Inflammatory macrophage treated with lipopolysaccharide for 1 hour (primary cell): ENCODE measurements around the gene NT5C1B.
A peak's percentile ranks its signal among the peaks of the same experiment; 100 is the strongest.

Source experiments
- DNase-seq, 2 donors: peaks; one replicate each; pipeline ENCODE4 v3.0.0-alpha.2; 2020 to 2022

NT5C1B gene

GRCh38 chr2:18599509-18600254, 10.3 kb upstream of the NT5C1B start:
- no peak for DNase-seq

GRCh38 chr2:18598848-18599484, 9.6 kb upstream of the NT5C1B start:
- no peak for DNase-seq

GRCh38 chr2:18597618-18598017, 8.2 kb upstream of the NT5C1B start:
- DNase-seq = no peak

GRCh38 chr2:18596993-18597392, 7.6 kb upstream of the NT5C1B start:
- DNase-seq = no peak

GRCh38 chr2:18593496-18593895, 4.1 kb upstream of the NT5C1B start:
- DNase-seq = no peak

- DNase-seq = no peak
These were observed 3.0 kb upstream of the NT5C1B start for GRCh38 chr2:18592372-18592771.

GRCh38 chr2:18588802-18589201, 567 bp downstream of the NT5C1B start:
- no peak for DNase-seq

GRCh38 chr2:18588049-18588448, 1.3 kb downstream of the NT5C1B start:
- DNase-seq = no peak

GRCh38 chr2:18585526-18585925, 3.8 kb downstream of the NT5C1B start:
- no peak for DNase-seq

- DNase-seq = no peak
These were observed 4.8 kb downstream of the NT5C1B start for GRCh38 chr2:18584608-18584954.

GRCh38 chr2:18583905-18584607, 5.3 kb downstream of the NT5C1B start:
- DNase-seq = no peak

GRCh38 chr2:18580606-18581005, 8.8 kb downstream of the NT5C1B start:
- DNase-seq = no peak

- DNase-seq = no peak
These were observed 11.3 kb downstream of the NT5C1B start for GRCh38 chr2:18578033-18578432.

GRCh38 chr2:18566145-18566769, 23.1 kb downstream of the NT5C1B start:
- DNase-seq = no peak

GRCh38 chr2:18560797-18561085, 28.6 kb downstream of the NT5C1B start:
- no peak for DNase-seq

GRCh38 chr2:18560031-18560796, 29.2 kb downstream of the NT5C1B start, which contains the start of gene RDH14:
RDH14 (minus strand) TSS chr2:18560653; CDS start chr2:18560572, 81 bp downstream.
- DNase-seq = peak; percentile 83

- peak in 1 of 2 donors; percentile 49 for DNase-seq
These were observed 29.8 kb downstream of the NT5C1B start for GRCh38 chr2:18559531-18560030.

GRCh38 chr2:18558458-18558857, 30.9 kb downstream of the NT5C1B start:
- no peak for DNase-seq

GRCh38 chr2:18557121-18557520, 32.2 kb downstream of the NT5C1B start:
- no peak for DNase-seq

- no peak for DNase-seq
These were observed 36.9 kb downstream of the NT5C1B start for GRCh38 chr2:18552351-18553077.

GRCh38 chr2:18551623-18552022, 37.7 kb downstream of the NT5C1B start:
- DNase-seq = no peak

- DNase-seq = no peak
These were observed 38.2 kb downstream of the NT5C1B start for GRCh38 chr2:18551169-18551568.
